Gastrocnemius medialis (tissue), 4 donors: ENCODE measurements around the gene PEA15.

Source experiments
- CTCF ChIP-seq, 5 experiments: fragments of 450-650 bp in 3 of 5; fragments of 200-600 bp in 2 of 5; sonication (generic) in 2 of 5; IDR thresholded peaks in 4 of 5; conservative IDR thresholded peaks in 1 of 5; 1 replicate in 4 of 5; 2 replicates in 1 of 5; pipeline ENCODE4 v1.5.1; 2016 to 2019; ENCODE audit warnings: antibody characterized with exemption in 5 of 5, mild to moderate bottlenecking in 3 of 5, moderate library complexity in 3 of 5
- POLR2A ChIP-seq, 2 donors: fragments of 450-650 bp; IDR thresholded peaks; one replicate each; pipeline ENCODE4 v1.6.1; 2017; ENCODE audit warnings: antibody characterized with exemption in 2 of 2, mild to moderate bottlenecking in 2 of 2, moderate library complexity in 2 of 2

GRCh38 chr1:160257411-160258015, 52.3 kb downstream of the PEA15 start:
- TF ChIP-seq CTCF (IDR thresholded peaks at IDR 0.05 in 4 of 5, conservative IDR thresholded peaks at IDR 0.05 in 1 of 5) = no peak
- no peak for TF ChIP-seq POLR2A (IDR thresholded peaks at IDR 0.05)
